ENCODE data around the gene HSPA9. TPM values are rescaled to one million over a fixed set of nuclear protein-coding genes. Genes with fewer than 3 reads are reported as not detected.

HSPA9 gene
- total and polyA plus RNA-seq, 2 donors (not counting 1 experiment from before 2014, with no cell fraction given), result 66.5 to 139 TPM

DNA sequence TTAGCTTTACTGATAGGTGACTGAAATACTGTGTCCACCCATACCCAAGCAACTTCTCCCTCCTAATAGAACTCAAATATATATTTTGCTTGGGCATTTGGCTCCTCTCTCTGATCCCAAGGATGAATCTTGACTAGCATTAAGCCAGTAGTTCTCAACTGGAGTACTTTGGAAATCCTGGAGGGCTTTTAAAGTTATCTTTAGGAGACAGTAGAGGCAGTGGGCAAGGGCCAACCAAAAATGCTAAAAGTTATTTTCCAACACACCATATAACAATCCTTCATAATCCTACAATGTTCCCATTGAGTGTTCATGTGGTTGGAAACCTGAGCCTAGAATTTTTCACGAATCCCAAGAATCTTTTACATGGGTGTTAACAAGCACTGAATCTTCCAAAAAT lies 21.1 kb downstream of the HSPA9 start:
- no peak for DNase-seq
- Histone ChIP-seq H3K4me1 (ENCODE audit: control insufficient read depth in 2 of 2, insufficient read depth in 2 of 2, low read length in 2 of 2) (no peaks in the 10 kb centered on the region), H3K9ac (ENCODE audit: low read length) (no peak overlapping the region), H3K36me3 (replicated peaks in 1 of 2; ENCODE audit: control extremely low read depth in 1 of 2, control insufficient read depth in 1 of 2, extremely low read depth in 1 of 2, insufficient read depth in 2 of 2, low read length in 1 of 2) (peaks cover 21 to 48% of the 10 kb centered on the region in 2 experiments), H3K4me3 (ENCODE audit: control extremely low read depth in 1 of 5, extremely low read depth in 1 of 5, insufficient read depth in 1 of 5, low read depth in 2 of 5, low read length in 4 of 5) (no peak overlapping the region), H3K27ac (ENCODE audit: low read length in 2 of 2) (no peak overlapping the region), H3K4me2 (replicated peaks; ENCODE audit: low read depth, low read length, poor library complexity, severe bottlenecking) (no peak overlapping the region), H3K79me2 (ENCODE audit: control insufficient read depth, insufficient read depth, low read length) (peaks cover 6% of the 10 kb centered on the region), H3K27me3 (replicated peaks in 1 of 4; ENCODE audit: control extremely low read depth in 1 of 4, control insufficient read depth in 3 of 4, insufficient read depth in 4 of 4, low read length in 3 of 4) (no peaks in the 10 kb centered on the region), H3K9me3 (ENCODE audit: control extremely low read depth in 1 of 3, control insufficient read depth in 2 of 3, insufficient read depth in 1 of 3, low read length in 2 of 3) (no peaks in the 10 kb centered on the region), H2AFZ (ENCODE audit: insufficient read depth, low read depth, low read length, poor library complexity, severe bottlenecking) (no peak overlapping the region), H4K20me1 (ENCODE audit: control insufficient read depth, insufficient read depth, low read length, poor library complexity, severe bottlenecking) (peaks cover 4% of the 10 kb centered on the region)
- H3K27ac Mint-ChIP-seq, result no peak overlapping the region
- no peaks in the 10 kb centered on the region for H3K9me3 Mint-ChIP-seq (ENCODE audit: insufficient read depth)
- no peaks in the 10 kb centered on the region for H3K27me3 Mint-ChIP-seq
- intact Hi-C loops (cut with micrococcal nuclease), result no loop called here
- H3K4me3 Mint-ChIP-seq, result no peak overlapping the region
- ChIA-PET CTCF (interaction anchor here (2.0 kb wide), 1 partner anchor 25 kb away, joined by 6 read pairs; no protein-coding TSS in a partner anchor), POLR2A (no interaction called here)
- no peak for ATAC-seq (ENCODE audit: low read depth)
- WGBS (ENCODE audit: insufficient coverage), result no CpG with 5 or more reads among the region's 1 CpG
- no peaks in the 10 kb centered on the region for H3K4me1 Mint-ChIP-seq
- TF ChIP-seq, protein P1, sequence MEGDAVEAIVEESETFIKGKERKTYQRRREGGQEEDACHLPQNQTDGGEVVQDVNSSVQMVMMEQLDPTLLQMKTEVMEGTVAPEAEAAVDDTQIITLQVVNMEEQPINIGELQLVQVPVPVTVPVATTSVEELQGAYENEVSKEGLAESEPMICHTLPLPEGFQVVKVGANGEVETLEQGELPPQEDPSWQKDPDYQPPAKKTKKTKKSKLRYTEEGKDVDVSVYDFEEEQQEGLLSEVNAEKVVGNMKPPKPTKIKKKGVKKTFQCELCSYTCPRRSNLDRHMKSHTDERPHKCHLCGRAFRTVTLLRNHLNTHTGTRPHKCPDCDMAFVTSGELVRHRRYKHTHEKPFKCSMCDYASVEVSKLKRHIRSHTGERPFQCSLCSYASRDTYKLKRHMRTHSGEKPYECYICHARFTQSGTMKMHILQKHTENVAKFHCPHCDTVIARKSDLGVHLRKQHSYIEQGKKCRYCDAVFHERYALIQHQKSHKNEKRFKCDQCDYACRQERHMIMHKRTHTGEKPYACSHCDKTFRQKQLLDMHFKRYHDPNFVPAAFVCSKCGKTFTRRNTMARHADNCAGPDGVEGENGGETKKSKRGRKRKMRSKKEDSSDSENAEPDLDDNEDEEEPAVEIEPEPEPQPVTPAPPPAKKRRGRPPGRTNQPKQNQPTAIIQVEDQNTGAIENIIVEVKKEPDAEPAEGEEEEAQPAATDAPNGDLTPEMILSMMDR (IDR thresholded peaks at IDR 0.05), result no peak
- no peak for TF ChIP-seq EZH2 (IDR thresholded peaks at IDR 0.05; ENCODE audit: borderline replicate concordance, insufficient read depth, low read depth, low read length, poor library complexity, severe bottlenecking)

DNA sequence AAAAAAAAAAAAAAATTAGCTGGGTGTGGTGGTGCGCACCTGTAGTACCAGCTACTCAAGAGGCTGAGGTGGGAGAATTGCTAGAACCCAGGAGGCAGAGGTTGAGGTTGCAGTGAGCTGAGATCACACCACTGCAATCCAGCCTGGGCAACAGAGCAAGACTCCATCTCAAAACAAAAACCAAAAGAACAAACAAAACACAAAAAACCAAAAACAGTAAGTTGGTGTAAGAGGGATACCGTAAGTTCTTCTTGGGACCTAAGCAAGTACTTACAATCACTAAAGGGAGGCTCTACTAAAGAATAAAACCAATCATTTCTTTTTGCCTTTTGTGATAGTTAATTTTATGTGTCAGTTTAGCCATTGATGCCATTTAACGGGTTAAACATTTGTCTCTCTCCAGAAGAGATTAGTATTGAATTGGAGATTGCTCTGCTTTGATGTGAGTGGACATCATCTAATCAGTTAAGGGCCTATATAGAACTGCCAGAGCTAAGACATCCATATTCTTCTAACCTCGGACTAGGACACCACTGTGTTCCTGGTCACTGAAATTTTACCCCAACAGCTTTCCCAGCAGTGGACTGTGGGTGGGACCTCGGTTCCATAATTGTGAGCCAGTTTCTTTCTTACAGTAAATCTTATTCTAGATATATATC lies 21.6 kb downstream of the HSPA9 start:
- peaks cover 2% of the 10 kb centered on the region for H3K4me1 Mint-ChIP-seq
- H3K27me3 ChIP-seq (replicated peaks in 1 of 4; ENCODE audit: control extremely low read depth in 1 of 4, control insufficient read depth in 3 of 4, insufficient read depth in 4 of 4, low read length in 3 of 4), result no peaks in the 10 kb centered on the region
- no peaks in the 10 kb centered on the region for H3K9me3 Mint-ChIP-seq (ENCODE audit: insufficient read depth)
- H3K79me2 ChIP-seq (ENCODE audit: control insufficient read depth, insufficient read depth, low read length), result peaks cover 10% of the 10 kb centered on the region
- ChIA-PET CTCF (interaction anchor here (0.7 to 2.0 kb wide), 2 partner anchors 26 to 104 kb away, joined by 3 to 6 read pairs; no protein-coding TSS in a partner anchor), POLR2A (interaction anchor here (0.7 to 0.8 kb wide), 2 partner anchors 11 to 96 kb away, joined by 5 to 8 read pairs; partner anchors contain the start of gene ETF1)
- intact Hi-C loops (cut with micrococcal nuclease), result no loop called here
- no peak overlapping the region for H3K4me2 ChIP-seq (replicated peaks; ENCODE audit: low read depth, low read length, poor library complexity, severe bottlenecking)
- peak overlapping the region; percentile 3 for H3K27ac Mint-ChIP-seq
- H3K4me3 Mint-ChIP-seq, result no peak overlapping the region
- no peak overlapping the region for H3K4me3 ChIP-seq (ENCODE audit: control extremely low read depth in 1 of 5, extremely low read depth in 1 of 5, insufficient read depth in 1 of 5, low read depth in 2 of 5, low read length in 4 of 5)
- no peaks in the 10 kb centered on the region for H3K27me3 Mint-ChIP-seq
- H4K20me1 ChIP-seq (ENCODE audit: control insufficient read depth, insufficient read depth, low read length, poor library complexity, severe bottlenecking), result no peaks in the 10 kb centered on the region
- no peak overlapping the region for H2AFZ ChIP-seq (ENCODE audit: insufficient read depth, low read depth, low read length, poor library complexity, severe bottlenecking)
- H3K4me1 ChIP-seq (ENCODE audit: control insufficient read depth in 2 of 2, insufficient read depth in 2 of 2, low read length in 2 of 2), result no peaks in the 10 kb centered on the region
- no peaks in the 10 kb centered on the region for H3K9me3 ChIP-seq (ENCODE audit: control extremely low read depth in 1 of 3, control insufficient read depth in 2 of 3, insufficient read depth in 1 of 3, low read length in 2 of 3)
- no peak for TF ChIP-seq EZH2 (IDR thresholded peaks at IDR 0.05; ENCODE audit: borderline replicate concordance, insufficient read depth, low read depth, low read length, poor library complexity, severe bottlenecking)
- TF ChIP-seq, protein P1 (IDR thresholded peaks at IDR 0.05), result no peak
- no peak overlapping the region for H3K27ac ChIP-seq (ENCODE audit: low read length in 2 of 2)
- H3K9ac ChIP-seq (ENCODE audit: low read length), result no peak overlapping the region
- no peak for DNase-seq
- peaks cover 18 to 43% of the 10 kb centered on the region in 2 experiments for H3K36me3 ChIP-seq (replicated peaks in 1 of 2; ENCODE audit: control extremely low read depth in 1 of 2, control insufficient read depth in 1 of 2, extremely low read depth in 1 of 2, insufficient read depth in 2 of 2, low read length in 1 of 2)
- WGBS (ENCODE audit: insufficient coverage), result no CpG with 5 or more reads among the region's 5 CpGs
- no peak for ATAC-seq (ENCODE audit: low read depth)
